ENCODE measurements around the gene PGLYRP3.
"Not testable (repeated sequence)": the region's sequence is repeated elsewhere in the genome, so short reads cannot be mapped to it uniquely, and the experiment has no call there.

PGLYRP3 gene

DNA sequence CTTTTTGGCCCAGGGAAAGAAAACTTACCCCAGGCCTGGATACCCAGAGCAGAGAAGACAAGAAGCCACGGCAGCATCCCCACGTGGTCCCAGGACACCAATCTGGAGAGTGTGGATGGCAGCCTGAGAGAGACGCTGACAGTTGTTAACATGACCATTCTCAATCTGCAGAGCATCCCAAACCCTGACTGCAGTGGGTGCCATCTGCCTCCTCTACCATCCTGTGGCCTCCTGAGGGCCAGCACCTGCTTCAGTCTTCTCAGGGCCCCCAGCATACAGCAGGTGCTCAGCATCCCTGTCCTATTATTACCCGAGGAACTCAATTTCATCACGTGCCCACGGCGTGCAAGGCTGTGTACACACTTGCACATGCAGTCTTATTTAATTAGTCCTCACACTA, 35.1 kb upstream of the PGLYRP3 start:
- no peak for DNase-seq

- not testable (repeated sequence) for DNase-seq
These were observed 34.3 kb upstream of the PGLYRP3 start for GRCh38 chr1:153347049-153347448.

GRCh38 chr1:153346077-153346723, 33.4 kb upstream of the PGLYRP3 start:
- DNase-seq = peak; percentile 95

- peak; percentile 94 for DNase-seq
These were observed 32.7 kb upstream of the PGLYRP3 start for GRCh38 chr1:153345187-153346076.

- DNase-seq = peak; percentile 65
These were observed 31.9 kb upstream of the PGLYRP3 start for GRCh38 chr1:153344718-153345025.

- DNase-seq = no peak
These were observed 31.3 kb upstream of the PGLYRP3 start for GRCh38 chr1:153343811-153344717.

GRCh38 chr1:153343040-153343681, 30.4 kb upstream of the PGLYRP3 start:
- no peak for DNase-seq

GRCh38 chr1:153342178-153342577, 29.4 kb upstream of the PGLYRP3 start:
- DNase-seq = no peak

- DNase-seq = no peak
These were observed 28.7 kb upstream of the PGLYRP3 start for GRCh38 chr1:153341431-153341934.

GRCh38 chr1:153340356-153340755, 27.6 kb upstream of the PGLYRP3 start:
- DNase-seq = no peak

GRCh38 chr1:153339802-153340201, 27.1 kb upstream of the PGLYRP3 start:
- DNase-seq = no peak

- no peak for DNase-seq
These were observed 25.5 kb upstream of the PGLYRP3 start for GRCh38 chr1:153337980-153338853.

DNA sequence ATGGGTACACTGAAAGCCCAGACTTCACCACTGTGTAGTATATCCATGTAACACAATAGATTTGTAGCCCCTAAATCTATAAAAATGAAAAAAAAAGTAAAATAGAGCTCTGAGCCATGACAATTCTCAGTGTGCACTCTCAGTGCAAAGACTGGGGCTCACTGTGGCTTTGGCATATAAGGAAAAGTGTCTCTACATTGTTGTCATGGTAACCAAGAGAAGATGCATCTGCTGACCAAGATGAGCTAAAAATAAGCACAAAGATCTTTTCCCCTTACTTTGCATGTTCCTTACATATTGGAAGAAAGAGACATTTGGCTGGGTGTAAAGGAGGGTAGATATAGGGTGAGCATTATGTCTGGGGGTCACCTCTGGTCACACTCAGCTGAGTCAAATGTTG, 23.9 kb upstream of the PGLYRP3 start:
- no peak for DNase-seq

GRCh38 chr1:153333902-153334301, 21.1 kb upstream of the PGLYRP3 start:
- no peak for DNase-seq

DNA sequence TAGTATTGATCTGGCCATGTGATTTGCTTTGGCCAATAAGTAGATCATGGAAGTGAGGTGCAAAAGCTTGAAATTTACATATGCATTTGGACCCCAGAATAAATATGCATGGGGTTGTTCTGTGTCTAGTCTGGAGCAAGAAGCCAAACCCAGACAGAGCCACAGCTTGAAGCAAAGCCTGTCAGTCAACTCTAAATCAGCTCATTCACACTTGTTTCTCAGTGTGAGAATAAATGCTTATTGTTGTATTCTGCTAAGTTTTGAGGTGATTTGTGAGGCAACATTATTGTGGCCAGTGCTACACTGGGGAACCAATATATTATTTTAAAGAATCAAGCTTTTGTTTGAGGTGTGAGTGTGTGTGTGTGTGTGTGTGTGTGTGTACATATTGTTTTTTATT, 12.2 kb upstream of the PGLYRP3 start:
- no peak for DNase-seq

DNA sequence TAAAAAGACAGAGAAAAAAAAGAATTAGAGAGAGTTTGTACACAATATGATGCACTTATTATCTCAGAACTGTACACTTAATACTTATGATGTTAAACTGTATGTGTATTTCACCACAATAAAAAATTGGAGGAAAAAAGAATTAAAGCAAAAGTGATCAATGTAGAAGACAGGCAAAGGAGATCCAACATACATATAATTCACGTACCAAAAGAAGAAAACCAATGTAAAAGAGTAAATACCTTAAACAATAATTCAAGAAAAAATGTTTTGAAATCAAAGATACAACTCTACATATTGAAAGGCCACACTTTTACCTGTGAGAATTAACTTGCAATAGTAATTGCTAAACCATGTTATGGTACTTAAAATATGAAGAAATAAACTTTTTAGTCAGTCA, 9.8 kb upstream of the PGLYRP3 start:
- no peak for DNase-seq

GRCh38 chr1:153318145-153318544, 5.4 kb upstream of the PGLYRP3 start:
- DNase-seq = not testable (repeated sequence)

- DNase-seq = not testable (repeated sequence)
These were observed 3.3 kb upstream of the PGLYRP3 start for GRCh38 chr1:153316013-153316412.

DNA sequence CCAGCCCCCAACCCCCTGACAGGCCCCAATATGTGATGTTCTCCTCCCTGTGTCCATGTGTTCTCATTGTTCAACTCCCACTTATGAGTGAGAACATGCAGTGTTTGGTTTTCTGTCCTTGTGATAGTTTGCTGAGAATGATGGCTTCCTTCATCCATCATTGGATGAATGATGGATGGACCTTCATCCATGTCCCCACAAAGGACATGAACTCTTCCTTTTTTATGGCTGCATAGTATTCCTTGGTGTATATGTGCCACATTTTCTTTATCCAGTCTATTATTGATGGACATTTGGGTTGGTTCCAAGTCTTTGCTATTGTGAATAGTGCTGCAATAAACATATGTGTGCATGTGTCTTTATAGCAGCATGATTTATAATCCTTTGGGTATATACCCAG, 1.6 kb upstream of the PGLYRP3 start:
- DNase-seq = not testable (repeated sequence)

GRCh38 chr1:153313288-153313687, 536 bp upstream of the PGLYRP3 start:
- no peak for DNase-seq

- DNase-seq = no peak
These were observed 2.2 kb downstream of the PGLYRP3 start for GRCh38 chr1:153310526-153310925.

DNA sequence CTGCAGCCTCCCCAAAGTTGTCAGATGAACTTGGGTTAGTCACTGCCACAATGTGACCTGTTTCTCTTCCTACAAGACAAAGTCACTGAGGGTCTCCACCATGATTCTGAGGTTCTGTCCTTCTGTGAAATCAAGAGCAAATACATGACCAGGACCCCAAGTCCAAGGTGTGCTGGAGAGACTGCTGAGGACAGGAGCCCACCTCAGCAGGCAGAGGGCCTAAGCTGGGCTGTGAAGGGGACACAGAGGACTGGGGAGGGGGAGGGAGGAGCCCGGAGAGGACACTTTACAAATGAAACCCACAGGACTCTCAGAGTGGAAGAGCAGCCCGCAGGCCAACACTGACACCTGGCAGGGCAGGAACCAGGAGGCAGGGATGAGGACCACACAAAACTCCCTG, 3.3 kb downstream of the PGLYRP3 start:
- no peak for DNase-seq

Measured in NCI-H2107 (cell line).